Myocyte (in vitro differentiated cells): ENCODE data around the gene GALNT17. TPM values are rescaled to one million over a fixed set of nuclear protein-coding genes. Genes with fewer than 3 reads are reported as not detected.

Experiments
- DNase-seq: peaks from one replicate; pipeline ENCODE4 v3.0.0-alpha.2; 2012; ENCODE audit warnings: low read depth
- polyA plus RNA-seq: library from polyadenylated mRNA; unstranded; fragments of >200 nt; gene quantifications from one replicate; pipeline ENCODE4 v1.2.1, GENCODE V29; 2012; ENCODE audit warnings: missing spikeins
- total RNA-seq: library from RNA; depleted of rRNA; stranded (reverse); fragments of >200 nt; gene quantifications from 2 replicates; pipeline ENCODE4 v1.2.3, GENCODE V29; 2014

The GALNT17 gene
- 3.5 and 6.2 TPM in 2 replicates for total RNA-seq
- polyA plus RNA-seq: 0.52 TPM

GRCh38 chr7:71132127-71132376 is at the start of gene GALNT17:
Gene GALNT17, plus strand, starts transcription at chr7:71132144.
- no peak for DNase-seq

GRCh38 chr7:71095266-71095860 is 36.6 kb upstream of the GALNT17 start:
- no peak for DNase-seq

- DNase-seq: no peak
Measured at GRCh38 chr7:71096351-71096750, 35.6 kb upstream of the GALNT17 start.

GRCh38 chr7:71106226-71106625 is 25.7 kb upstream of the GALNT17 start:
- DNase-seq: no peak

GRCh38 chr7:71112436-71112835 is 19.5 kb upstream of the GALNT17 start:
- DNase-seq: no peak

- DNase-seq: no peak
Measured at GRCh38 chr7:71120096-71120495, 11.8 kb upstream of the GALNT17 start.

GRCh38 chr7:71129126-71129525 is 2.8 kb upstream of the GALNT17 start:
- no peak for DNase-seq

- no peak for DNase-seq
Measured at GRCh38 chr7:71130031-71130679, 1.8 kb upstream of the GALNT17 start.

GRCh38 chr7:71131256-71132126 is 453 bp upstream of the GALNT17 start:
- DNase-seq: no peak

GRCh38 chr7:71132377-71133231 is 660 bp downstream of the GALNT17 start:
- DNase-seq: no peak

GRCh38 chr7:71133232-71133622 is 1.3 kb downstream of the GALNT17 start:
- no peak for DNase-seq

- DNase-seq: no peak
Measured at GRCh38 chr7:71133856-71134255, 1.9 kb downstream of the GALNT17 start.

- no peak for DNase-seq
Measured at GRCh38 chr7:71135116-71135515, 3.2 kb downstream of the GALNT17 start.

- no peak for DNase-seq
Measured at GRCh38 chr7:71135663-71136062, 3.7 kb downstream of the GALNT17 start.

GRCh38 chr7:71137479-71137878 is 5.5 kb downstream of the GALNT17 start:
- DNase-seq: no peak

GRCh38 chr7:71140264-71140663 is 8.3 kb downstream of the GALNT17 start:
- no peak for DNase-seq

- DNase-seq: no peak
Measured at GRCh38 chr7:71144963-71145362, 13.0 kb downstream of the GALNT17 start.

- DNase-seq: no peak
Measured at GRCh38 chr7:71145906-71146901, 14.3 kb downstream of the GALNT17 start.

- DNase-seq: no peak
Measured at GRCh38 chr7:71148098-71148497, 16.2 kb downstream of the GALNT17 start.

- no peak for DNase-seq
Measured at GRCh38 chr7:71155236-71155635, 23.3 kb downstream of the GALNT17 start.
